Esophagus squamous epithelium (tissue), 5 donors: ENCODE results near the gene CD3D. TPM values are rescaled to one million over a fixed set of nuclear protein-coding genes. Genes with fewer than 3 reads are reported as not detected.

Source experiments
- DNase-seq: peaks from one replicate; lab custom pipeline; 2025; lab: John Stamatoyannopoulos, UW
- H3K27ac ChIP-seq, 4 donors: fragments of 200-600 bp; sonication (generic); one replicate each; pipeline ENCODE4 v1.5.1; 2016 to 2019; ENCODE audit warnings: mild to moderate bottlenecking in 1 of 4
- H3K27me3 ChIP-seq, 4 donors: fragments of 200-600 bp; sonication (generic); 1 replicate in 3 of 4; 2 replicates in 1 of 4; pipeline versions ENCODE4 v1.5.1 to v1.6.0; 2017 to 2021; ENCODE audit warnings: antibody characterized with exemption in 1 of 4
- H3K36me3 ChIP-seq, 3 donors: fragments of 200-600 bp; sonication (generic); one replicate each; pipeline ENCODE4 v1.5.1; 2016 to 2019
- H3K4me1 ChIP-seq, 3 donors: fragments of 200-600 bp; sonication (generic); one replicate each; pipeline ENCODE4 v1.5.1; 2017 to 2019
- H3K4me3 ChIP-seq, 4 donors: fragments of 200-600 bp; sonication (generic); 1 replicate in 3 of 4; 2 replicates in 1 of 4; pipeline ENCODE4 v1.5.1; 2016 to 2019; ENCODE audit warnings: mild to moderate bottlenecking in 2 of 4, moderate library complexity in 1 of 4
- H3K9me3 ChIP-seq, 3 donors: fragments of 200-600 bp; sonication (generic); one replicate each; pipeline ENCODE4 v1.5.1; 2016 to 2019
- CTCF ChIP-seq, 6 experiments: fragments of 450-650 bp in 4 of 6; fragments of 200-600 bp in 2 of 6; sonication (generic) in 2 of 6; IDR thresholded peaks; one replicate each; pipeline ENCODE4 v1.5.1; 2016 to 2019; ENCODE audit warnings: antibody characterized with exemption in 6 of 6, mild to moderate bottlenecking in 4 of 6, moderate library complexity in 4 of 6
- POLR2A ChIP-seq, 4 donors: fragments of 450-650 bp; IDR thresholded peaks; one replicate each; pipeline ENCODE4 v1.6.1; 2017; ENCODE audit warnings: antibody characterized with exemption in 4 of 4, mild to moderate bottlenecking in 4 of 4, moderate library complexity in 3 of 4
- WGBS, 2 donors: methylation state at CpG; one replicate each; pipeline ENCODE4 v1.1.5; 2018; 5-methylcytosine and 5-hydroxymethylcytosine counted together
- intact Hi-C: fragments of 100-400 bp; cut with DNase I; formaldehyde crosslinking; loops from one replicate; pipeline ENCODE4 v1.15.0; 2022
- total RNA-seq, 4 donors: library from RNA; depleted of rRNA; stranded (reverse); fragments of >200 nt; gene quantifications; one replicate each; pipeline ENCODE4 v1.1.0, GENCODE V29; 2016
- donor health status: DM: yes; HTN: yes; CAD: no.

The CD3D gene
- total RNA-seq, 4 donors from 2014 or later, result 5.7 to 11.8 (median 7.2) TPM

- 29 to 34% methylated on average over 7 of the region's 7 CpGs for WGBS, 2 donors
- H3K9me3 ChIP-seq, result no peaks in the 10 kb centered on the region
- intact Hi-C loops, result no loop called here
- no peaks in the 10 kb centered on the region for H3K36me3 ChIP-seq
- no peak for DNase-seq
- no peak overlapping the region for H3K4me3 ChIP-seq
- H3K4me1 ChIP-seq, result peaks cover 20 to 40% (median 28%) of the 10 kb centered on the region in 3 donors
- peaks cover 0 to 48% (median 0%) of the 10 kb centered on the region in 4 donors for H3K27me3 ChIP-seq
- H3K27ac ChIP-seq, result no peak overlapping the region
- TF ChIP-seq CTCF (IDR thresholded peaks at IDR 0.05) (no peak), POLR2A (IDR thresholded peaks at IDR 0.05) (no peak)
Observed at GRCh38 chr11:118314988-118315411, 27.5 kb downstream of the CD3D start.

- intact Hi-C loops, result no loop called here
Observed at GRCh38 chr11:118313242-118313641, 29.3 kb downstream of the CD3D start.

GRCh38 chr11:118312328-118312727, 30.2 kb downstream of the CD3D start:
- DNase-seq, result no peak
- TF ChIP-seq CTCF (IDR thresholded peaks at IDR 0.05) (no peak), POLR2A (IDR thresholded peaks at IDR 0.05) (no peak)
- Histone ChIP-seq H3K36me3 (no peaks in the 10 kb centered on the region), H3K4me1 (peaks cover 15 to 30% (median 21%) of the 10 kb centered on the region in 3 donors), H3K4me3 (no peak overlapping the region), H3K9me3 (no peaks in the 10 kb centered on the region), H3K27me3 (peaks cover 0 to 46% (median 0%) of the 10 kb centered on the region in 4 donors), H3K27ac (no peak overlapping the region)
- 84 to 91% methylated on average over 2 of the region's 2 CpGs for WGBS, 2 donors
- intact Hi-C loops, result no loop called here

More at GRCh38 chr11:118313242-118313641, 29.3 kb downstream of the CD3D start:
- DNase-seq, result no peak
- no peak overlapping the region for H3K27ac ChIP-seq
- 55 to 56% methylated on average over 4 of the region's 4 CpGs for WGBS, 2 donors
- no peaks in the 10 kb centered on the region for H3K9me3 ChIP-seq
- H3K4me3 ChIP-seq, result no peak overlapping the region
- peaks cover 16 to 32% (median 23%) of the 10 kb centered on the region in 3 donors for H3K4me1 ChIP-seq
- peaks cover 0 to 48% (median 0%) of the 10 kb centered on the region in 4 donors for H3K27me3 ChIP-seq
- TF ChIP-seq CTCF (IDR thresholded peaks at IDR 0.05) (no peak), POLR2A (IDR thresholded peaks at IDR 0.05) (no peak)
- H3K36me3 ChIP-seq, result no peaks in the 10 kb centered on the region

- DNase-seq, result no peak
- Histone ChIP-seq H3K36me3 (no peaks in the 10 kb centered on the region), H3K27ac (no peak overlapping the region), H3K27me3 (peaks cover 0 to 38% (median 0%) of the 10 kb centered on the region in 4 donors), H3K4me3 (no peak overlapping the region), H3K4me1 (peaks cover 8 to 22% (median 15%) of the 10 kb centered on the region in 3 donors), H3K9me3 (no peaks in the 10 kb centered on the region)
- WGBS, 2 donors, result 53 to 63% methylated on average over 4 of the region's 4 CpGs
- intact Hi-C loops, result no loop called here
- TF ChIP-seq CTCF (IDR thresholded peaks at IDR 0.05), result no peak
Observed at GRCh38 chr11:118311518-118311917, 31.0 kb downstream of the CD3D start.

- 61 to 70% methylated on average over 2 to 3 of the region's 3 CpGs for WGBS, 2 donors
- no peak overlapping the region for H3K4me3 ChIP-seq
- H3K27ac ChIP-seq, result no peak overlapping the region
- H3K9me3 ChIP-seq, result no peaks in the 10 kb centered on the region
- H3K27me3 ChIP-seq, result peaks cover 0 to 38% (median 0%) of the 10 kb centered on the region in 4 donors
- no peaks in the 10 kb centered on the region for H3K36me3 ChIP-seq
- no peak for TF ChIP-seq CTCF (IDR thresholded peaks at IDR 0.05)
- DNase-seq, result no peak
- intact Hi-C loops, result no loop called here
- peaks cover 3 to 16% (median 9%) of the 10 kb centered on the region in 3 donors for H3K4me1 ChIP-seq
Observed at GRCh38 chr11:118310781-118311485, 31.6 kb downstream of the CD3D start.
